HepG2 (cell line): ENCODE results near the gene UROS. TPM values are rescaled to one million over a fixed set of nuclear protein-coding genes. Genes with fewer than 3 reads are reported as not detected.

ENCODE experiments used
- ATAC-seq: fragments of 200-7000 bp; cut with Tn5 transposase; 3 replicates; pipeline ENCODE4 v1.9.1; 2020; ENCODE audit warnings: mild to moderate bottlenecking, moderate library complexity
- BruUV-seq: library from RNA; stranded (reverse); fragments of 400-500 nt; replicated peaks from 2 replicates; lab custom pipeline; 2021; lab: Mats Ljungman, UMichigan
- CTCF ChIA-PET: fragments of 300-600 bp; formaldehyde crosslinking; extraction: SDS; loops from one replicate; lab custom pipeline; 2021; ENCODE audit warnings: low total read pairs, inconsistent platforms, low intra/inter-chr PET ratio; lab: Yijun Ruan, JAX
- POLR2A ChIA-PET: fragments of 350-600 bp; sonication (Branson Sonifier 250); formaldehyde crosslinking; loops from one replicate; lab custom pipeline; 2020; ENCODE audit warnings: antibody characterized with exemption, inconsistent platforms; lab: Yijun Ruan, JAX
- DNase-seq: peaks from one replicate; pipeline ENCODE4 v3.0.0-alpha.2; 2015; ENCODE audit warnings: low spot score
- FAIRE-seq: peaks from 3 replicates; lab custom pipeline; 2011; peaks lifted over from hg19 to GRCh38; lab: Jason Lieb, UNC
- H2AFZ ChIP-seq: one replicate; pipeline ENCODE4 v1.6.1; 2011; ENCODE audit warnings: low read length, inconsistent platforms
- H3K27ac ChIP-seq: fragments of 300-600 bp; 3 replicates; pipeline ENCODE4 v1.8.0; 2011; ENCODE audit warnings: mixed run types, mild to moderate bottlenecking, mixed read lengths, low read length, inconsistent platforms; ENCODE audit not compliant: insufficient read depth; ENCODE audit errors: extremely low read length
- H3K27me3 ChIP-seq, 2 experiments: fragments of 200-600 bp in 1 of 2; 2 replicates in 1 of 2; 3 replicates in 1 of 2; pipeline versions ENCODE4 v1.6.0 to v1.8.0; 2011; ENCODE audit warnings: low read length in 2 of 2, mild to moderate bottlenecking in 2 of 2, moderate library complexity in 2 of 2, inconsistent platforms in 1 of 2; ENCODE audit not compliant: insufficient read depth in 2 of 2, control insufficient read depth in 1 of 2
- H3K36me3 ChIP-seq, 2 experiments: fragments of 200-600 bp in 1 of 2; replicated peaks in 1 of 2; 2 replicates in 1 of 2; 3 replicates in 1 of 2; pipeline versions ENCODE4 v1.5.1 to v1.8.0; 2011; ENCODE audit warnings: low read length in 2 of 2, inconsistent platforms in 1 of 2; ENCODE audit not compliant: insufficient read depth in 2 of 2, control insufficient read depth in 1 of 2
- H3K4me1 ChIP-seq: 2 replicates; pipeline ENCODE4 v1.5.1; 2012; ENCODE audit warnings: low read length, inconsistent platforms; ENCODE audit not compliant: insufficient read depth
- H3K4me2 ChIP-seq: 2 replicates; pipeline ENCODE4 v1.6.0; 2011; ENCODE audit warnings: low read depth, low read length, inconsistent platforms
- H3K4me3 ChIP-seq, 3 experiments: fragments of 200-600 bp in 1 of 3; sonication (generic), shearing (Covaris generic) in 1 of 3; replicated peaks in 1 of 3; 2 replicates each; pipeline ENCODE4 v1.5.1; 2011 to 2016; ENCODE audit warnings: low read length in 3 of 3, inconsistent platforms in 2 of 3, low read depth in 2 of 3, mild to moderate bottlenecking in 2 of 3, control low read depth in 1 of 3, mixed read lengths in 1 of 3; ENCODE audit not compliant: insufficient read depth in 1 of 3
- H3K79me2 ChIP-seq: one replicate; pipeline ENCODE4 v1.6.1; 2011; ENCODE audit warnings: low read length, inconsistent platforms; ENCODE audit not compliant: insufficient read depth
- H3K9ac ChIP-seq: 2 replicates; pipeline ENCODE4 v1.6.0; 2011; ENCODE audit warnings: mild to moderate bottlenecking, low read depth, low read length, inconsistent platforms; ENCODE audit not compliant: insufficient read depth
- H3K9me3 ChIP-seq: 2 replicates; pipeline ENCODE4 v1.5.1; 2012; ENCODE audit warnings: mild to moderate bottlenecking, low read length
- H4K20me1 ChIP-seq: 2 replicates; pipeline ENCODE4 v1.6.0; 2011; ENCODE audit warnings: inconsistent platforms, mild to moderate bottlenecking, low read length, moderate library complexity; ENCODE audit not compliant: insufficient read depth
- IKZF4 ChIP-seq: sonication (generic); formaldehyde crosslinking; IDR thresholded peaks from 2 replicates; pipeline ENCODE4 v1.5.1; 2020; ENCODE audit warnings: borderline replicate concordance, mild to moderate bottlenecking, low read depth, missing genetic modification reagents; ENCODE audit errors: not compliant biosample characterization
- KDM3A ChIP-seq: IDR thresholded peaks from 2 replicates; pipeline ENCODE4 v1.6.1; 2018; ENCODE audit warnings: low read depth, missing compliant biosample characterization
- NRL ChIP-seq: sonication (generic); formaldehyde crosslinking; IDR thresholded peaks from 2 replicates; pipeline ENCODE4 v1.5.0; 2020; ENCODE audit warnings: missing genetic modification reagents, mild to moderate bottlenecking, moderate library complexity, borderline replicate concordance
- ONECUT2 ChIP-seq: sonication (generic); formaldehyde crosslinking; IDR thresholded peaks from 2 replicates; pipeline ENCODE4 v1.4.0; 2020; ENCODE audit warnings: missing genetic modification reagents
- SYNCRIP ChIP-seq: fragments of 200-400 bp; formaldehyde crosslinking; IDR thresholded peaks from 2 replicates; pipeline ENCODE4 v1.6.1; 2018; ENCODE audit warnings: mild to moderate bottlenecking, low read depth, low read length; ENCODE audit not compliant: insufficient read depth
- ZBTB2 ChIP-seq: sonication (generic); formaldehyde crosslinking; IDR thresholded peaks from 2 replicates; pipeline ENCODE4 v1.8.0; 2022; ENCODE audit warnings: low read depth, missing genetic modification reagents
- ZBTB8A ChIP-seq: sonication (generic); formaldehyde crosslinking; IDR thresholded peaks from 2 replicates; pipeline ENCODE4 v1.4.0; 2020; ENCODE audit warnings: mild to moderate bottlenecking, low read depth, missing genetic modification reagents, borderline replicate concordance
- ZKSCAN1 ChIP-seq: fragments of 150-350 bp; IDR thresholded peaks from 2 replicates; pipeline ENCODE4 v1.6.1; 2014; ENCODE audit warnings: low read length
- ZNF256 ChIP-seq: sonication (generic); formaldehyde crosslinking; conservative IDR thresholded peaks from 2 replicates; pipeline ENCODE4 v1.4.0; 2020; ENCODE audit warnings: missing genetic modification reagents
- ZNF350 ChIP-seq: sonication (generic); formaldehyde crosslinking; IDR thresholded peaks from 2 replicates; pipeline ENCODE4 v1.4.0; 2020; ENCODE audit warnings: mild to moderate bottlenecking, low read depth, missing genetic modification reagents, borderline replicate concordance
- ZNF512 ChIP-seq: sonication (generic); formaldehyde crosslinking; IDR thresholded peaks from 2 replicates; pipeline ENCODE4 v1.4.0; 2020; ENCODE audit warnings: mild to moderate bottlenecking, missing genetic modification reagents
- ZNF619 ChIP-seq: sonication (generic); formaldehyde crosslinking; IDR thresholded peaks from 2 replicates; pipeline ENCODE4 v1.4.0; 2020; ENCODE audit warnings: mild to moderate bottlenecking, missing genetic modification reagents
- WGBS: methylation state at CpG from one replicate; pipeline ENCODE4 v1.1.6; 2017; ENCODE audit warnings: low lambda C conversion rate; 5-methylcytosine and 5-hydroxymethylcytosine counted together
- in situ Hi-C: cut with HindIII; loops from 2 replicates; pipeline ENCODE4 v1.10.0; 2017; ENCODE audit warnings: low pct_unique_long_range_greater_than_20kb; ENCODE audit not compliant: extremely low pct_ligation_motif_present
- intact Hi-C: fragments of 100-400 bp; cut with micrococcal nuclease; formaldehyde crosslinking; loops from one replicate; pipeline ENCODE4 v1.10.0; 2022; ENCODE audit not compliant: unreplicated experiment
- polyA plus RNA-seq, 8 experiments: library from polyadenylated mRNA; depleted of rRNA in 3 of 8; stranded (reverse) in 7 of 8; unstranded in 1 of 8; fragments of >200 nt; fragmentation: Illumina TruSeq in 4 of 8; extraction: Trizol in 4 of 8; gene quantifications; 2 replicates each; pipeline versions ENCODE4 v1.2.1 to v1.2.3, GENCODE V29; 2011 to 2016; ENCODE audit warnings: low read depth in 4 of 8, missing spikeins in 1 of 8, mixed read lengths in 1 of 8; ENCODE audit not compliant: insufficient read depth in 1 of 8
- total RNA-seq, 5 experiments: library from RNA; depleted of rRNA; stranded (reverse); fragments of >200 nt; fragmentation: Illumina TruSeq; extraction: Trizol; gene quantifications; 2 replicates each; pipeline ENCODE4 v1.2.3, GENCODE V29; 2016; ENCODE audit warnings: low read depth in 1 of 5

UROS gene
- total and polyA plus RNA-seq, 2 of the 13 experiments (the other 11 are each of a cell fraction or from before 2014, with no cell fraction given): 14.8 to 49.9 TPM

- Histone ChIP-seq H3K36me3 (peaks cover 4 to 10% of the 10 kb centered on the region in 2 experiments; a peak in 1 of 5 replicates), H3K4me1 (peaks cover 64% of the 10 kb centered on the region), H3K27me3 (no peaks in the 10 kb centered on the region), H3K4me2 (no peak overlapping the region), H3K9ac (no peak overlapping the region), H3K79me2 (no peaks in the 10 kb centered on the region), H3K27ac (no peak overlapping the region), H2AFZ (no peak overlapping the region), H4K20me1 (peaks cover 4% of the 10 kb centered on the region; the same call in 1 of the 2 replicates), H3K9me3 (no peaks in the 10 kb centered on the region), H3K4me3 (no peak overlapping the region)
- WGBS: no CpG with 5 or more reads among the region's 2 CpGs
- DNase-seq: no peak
- ChIA-PET CTCF (no interaction called here), POLR2A (no interaction called here)
- TF ChIP-seq SYNCRIP (no peak), ZNF619 (no peak), KDM3A (CRISPR knock-in tag) (no peak), ZNF350 (CRISPR knock-in tag) (no peak), ZNF512 (CRISPR knock-in tag) (no peak), NRL (CRISPR knock-in tag) (no peak), IKZF4 (CRISPR knock-in tag) (no peak), ZNF256 (CRISPR knock-in tag) (no peak), ZKSCAN1 (no peak), ZBTB2 (CRISPR knock-in tag) (no peak), ONECUT2 (CRISPR knock-in tag) (no peak), ZBTB8A (no peak)
- intact Hi-C loops (no loop called here), in situ Hi-C loops (no loop called here)
- ATAC-seq: no peak
- FAIRE-seq: no peak
- BruUV-seq: no TSS peak
Measured at GRCh38 chr10:125795128-125795527, 27.9 kb downstream of the UROS start.
